Measurements from ENCODE around the gene KCNIP4. TPM values are rescaled to one million over a fixed set of nuclear protein-coding genes. Genes with fewer than 3 reads are reported as not detected.

Gene KCNIP4
- total and polyA plus RNA-seq, 3 donors from 2014 or later, result 0.68 TPM; not detected in 2

- intact Hi-C loops (cut with DNase I; ENCODE audit: low total_unique reads), result no loop called here
- Histone ChIP-seq H3K27me3 (no peaks in the 10 kb centered on the region), H3K4me1 (no peaks in the 10 kb centered on the region), H3K27ac (no peak overlapping the region), H3K4me3 (no peak overlapping the region), H3K9me3 (no peaks in the 10 kb centered on the region), H3K36me3 (ENCODE audit: low read depth, missing control alignments) (no peaks in the 10 kb centered on the region)
- DNase-seq, result no peak
- WGBS, 2 donors, result 59 to 62% methylated on average over 3 of the region's 3 CpGs
- TF ChIP-seq POLR2A (IDR thresholded peaks at IDR 0.05), result no peak
- TF ChIP-seq CTCF (IDR thresholded peaks at IDR 0.05), result no peak
Measured at GRCh38 chr4:21543514-21543913, 405.1 kb downstream of the KCNIP4 start.

GRCh38 chr4:21535898-21536297, 412.7 kb downstream of the KCNIP4 start:
- TF ChIP-seq CTCF (IDR thresholded peaks at IDR 0.05), result no peak
- TF ChIP-seq POLR2A (IDR thresholded peaks at IDR 0.05), result no peak
- H3K4me1 ChIP-seq, result no peaks in the 10 kb centered on the region
- DNase-seq, result no peak
- H3K27me3 ChIP-seq, result no peaks in the 10 kb centered on the region
- no peaks in the 10 kb centered on the region for H3K9me3 ChIP-seq
- intact Hi-C loops (cut with DNase I; ENCODE audit: low total_unique reads), result no loop called here
- H3K27ac ChIP-seq, result no peak overlapping the region
- no peaks in the 10 kb centered on the region for H3K36me3 ChIP-seq (ENCODE audit: low read depth, missing control alignments)
- H3K4me3 ChIP-seq, result no peak overlapping the region
- 68 to 76% methylated on average over 3 of the region's 3 CpGs for WGBS, 2 donors

GRCh38 chr4:21531048-21531447, 417.5 kb downstream of the KCNIP4 start:
- TF ChIP-seq POLR2A (IDR thresholded peaks at IDR 0.05), result no peak
- TF ChIP-seq CTCF (IDR thresholded peaks at IDR 0.05), result no peak
- no peak overlapping the region for H3K27ac ChIP-seq
- no peaks in the 10 kb centered on the region for H3K27me3 ChIP-seq
- no peaks in the 10 kb centered on the region for H3K9me3 ChIP-seq
- no peaks in the 10 kb centered on the region for H3K36me3 ChIP-seq (ENCODE audit: low read depth, missing control alignments)
- no peaks in the 10 kb centered on the region for H3K4me1 ChIP-seq
- no peak overlapping the region for H3K4me3 ChIP-seq
- intact Hi-C loops (cut with DNase I; ENCODE audit: low total_unique reads), result no loop called here
- DNase-seq, result no peak

- no peak overlapping the region for H3K27ac ChIP-seq
- 50 to 53% methylated on average over 1 of the region's 1 CpG for WGBS, 2 donors
- intact Hi-C loops (cut with DNase I; ENCODE audit: low total_unique reads), result no loop called here
- H3K36me3 ChIP-seq (ENCODE audit: low read depth, missing control alignments), result no peaks in the 10 kb centered on the region
- H3K4me1 ChIP-seq, result no peaks in the 10 kb centered on the region
- no peak overlapping the region for H3K4me3 ChIP-seq
- no peaks in the 10 kb centered on the region for H3K27me3 ChIP-seq
- no peak for TF ChIP-seq POLR2A (IDR thresholded peaks at IDR 0.05)
- TF ChIP-seq CTCF (IDR thresholded peaks at IDR 0.05), result no peak
- no peaks in the 10 kb centered on the region for H3K9me3 ChIP-seq
- no peak for DNase-seq
Measured at GRCh38 chr4:21529214-21529613, 419.4 kb downstream of the KCNIP4 start.

- no peak overlapping the region for H3K27ac ChIP-seq
- no peak for TF ChIP-seq CTCF (IDR thresholded peaks at IDR 0.05)
- TF ChIP-seq POLR2A (IDR thresholded peaks at IDR 0.05), result no peak
- 89 to 90% methylated on average over 3 of the region's 3 CpGs for WGBS, 2 donors
- H3K4me3 ChIP-seq, result no peak overlapping the region
- intact Hi-C loops (cut with DNase I; ENCODE audit: low total_unique reads), result no loop called here
- DNase-seq, result no peak
- no peaks in the 10 kb centered on the region for H3K9me3 ChIP-seq
- no peaks in the 10 kb centered on the region for H3K36me3 ChIP-seq (ENCODE audit: low read depth, missing control alignments)
- no peaks in the 10 kb centered on the region for H3K27me3 ChIP-seq
- no peaks in the 10 kb centered on the region for H3K4me1 ChIP-seq
Measured at GRCh38 chr4:21522296-21522695, 426.3 kb downstream of the KCNIP4 start.
